CD4-positive, alpha-beta T cell treated with Interleukin-15 for 1 hour (primary cell): ENCODE measurements around the gene TNS4.

Experiments
- DNase-seq: peaks from one replicate; pipeline ENCODE4 v3.0.0-alpha.2; 2020

Gene TNS4

DNA sequence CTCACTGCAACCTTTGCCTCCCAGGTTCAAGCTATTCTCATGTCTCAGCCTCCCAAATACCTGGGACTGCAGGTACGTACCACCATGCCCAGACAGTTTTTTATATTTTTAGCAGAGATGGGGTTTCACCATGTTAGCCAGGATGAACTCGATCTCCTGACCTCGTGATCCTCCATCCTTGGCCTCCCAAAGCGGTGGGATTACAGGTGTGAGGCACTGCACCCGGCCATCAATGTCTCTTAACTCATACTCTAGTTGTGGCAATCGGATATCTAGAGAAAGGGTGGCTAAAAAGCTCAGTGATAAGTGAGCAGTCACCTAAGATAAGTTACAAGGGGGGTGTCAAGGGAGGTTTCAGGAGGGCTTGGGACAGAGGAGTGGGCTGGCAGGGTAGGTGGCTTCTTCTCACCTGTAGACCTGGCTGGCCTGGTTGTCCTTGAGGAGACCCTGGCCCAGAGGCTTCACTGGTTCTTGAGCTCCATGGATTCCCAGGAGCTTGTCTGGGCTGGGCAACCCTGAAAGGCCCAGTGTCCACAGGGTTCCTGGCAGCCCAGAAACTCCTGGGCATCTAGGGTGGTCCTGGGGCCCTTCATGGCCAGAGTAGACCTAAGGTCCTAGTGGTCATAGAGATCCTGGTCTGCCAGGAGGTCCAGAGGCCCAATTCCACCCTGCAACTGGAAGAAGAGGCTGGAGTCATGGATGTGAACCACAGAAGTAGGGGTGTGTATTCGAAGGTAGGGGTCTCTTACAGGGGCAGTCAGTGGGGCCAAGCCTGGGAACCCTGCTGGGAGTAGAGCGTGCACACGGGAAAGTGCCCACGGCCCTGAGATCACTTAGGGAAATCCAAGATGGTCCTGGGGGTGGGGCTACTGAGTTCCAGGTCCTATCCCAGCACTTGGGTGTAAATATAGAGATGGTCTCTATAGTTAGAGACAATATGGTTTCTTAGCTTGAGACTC is 70.9 kb downstream of the TNS4 start:
- DNase-seq = no peak

- DNase-seq = no peak
These were observed 74.4 kb downstream of the TNS4 start for GRCh38 chr17:40427002-40427491.
